Progenitor cell of endocrine pancreas (in vitro differentiated cells): ENCODE data around the gene MGAT5B. TPM values are rescaled to one million over a fixed set of nuclear protein-coding genes. Genes with fewer than 3 reads are reported as not detected.
A peak's percentile ranks its signal among the peaks of the same experiment; 100 is the strongest.

Experiments
- DNase-seq: peaks from one replicate; pipeline ENCODE4 v3.0.0; 2021; ENCODE audit warnings: low spot score; ENCODE audit not compliant: unreplicated experiment
- H3K27ac Mint-ChIP-seq: 2 replicates; pipeline ENCODE4 v1.8.0; 2021; ENCODE audit warnings: mild to moderate bottlenecking, moderate library complexity, mixed read lengths
- H3K27me3 Mint-ChIP-seq: 2 replicates; pipeline ENCODE4 v1.8.0; 2021; ENCODE audit warnings: mixed read lengths
- H3K36me3 Mint-ChIP-seq: 2 replicates; pipeline ENCODE4 v1.8.0; 2022; ENCODE audit warnings: mixed read lengths; ENCODE audit not compliant: insufficient read depth
- H3K4me1 Mint-ChIP-seq: 2 replicates; pipeline ENCODE4 v1.8.0; 2021; ENCODE audit warnings: low read depth, mixed read lengths
- H3K4me3 Mint-ChIP-seq: 2 replicates; pipeline ENCODE4 v1.8.0; 2021; ENCODE audit warnings: low read depth, mild to moderate bottlenecking, moderate library complexity, mixed read lengths
- H3K9me3 Mint-ChIP-seq: 2 replicates; pipeline ENCODE4 v1.8.0; 2021; ENCODE audit warnings: low read depth, mixed read lengths
- total RNA-seq: library from RNA; stranded (reverse); gene quantifications from 2 replicates; pipeline ENCODE4 v1.2.1, GENCODE V29; 2021
- TF ChIP-seq, protein P1 (sequence below): fragments of 200-600 bp; sonication (generic); IDR thresholded peaks from one replicate; pipeline ENCODE4 v1.5.0; 2021; ENCODE audit warnings: antibody characterized with exemption, mild to moderate bottlenecking; ENCODE audit not compliant: unreplicated experiment

Gene MGAT5B
- total RNA-seq, 1 donor from 2014 or later: 2.8 TPM

DNA sequence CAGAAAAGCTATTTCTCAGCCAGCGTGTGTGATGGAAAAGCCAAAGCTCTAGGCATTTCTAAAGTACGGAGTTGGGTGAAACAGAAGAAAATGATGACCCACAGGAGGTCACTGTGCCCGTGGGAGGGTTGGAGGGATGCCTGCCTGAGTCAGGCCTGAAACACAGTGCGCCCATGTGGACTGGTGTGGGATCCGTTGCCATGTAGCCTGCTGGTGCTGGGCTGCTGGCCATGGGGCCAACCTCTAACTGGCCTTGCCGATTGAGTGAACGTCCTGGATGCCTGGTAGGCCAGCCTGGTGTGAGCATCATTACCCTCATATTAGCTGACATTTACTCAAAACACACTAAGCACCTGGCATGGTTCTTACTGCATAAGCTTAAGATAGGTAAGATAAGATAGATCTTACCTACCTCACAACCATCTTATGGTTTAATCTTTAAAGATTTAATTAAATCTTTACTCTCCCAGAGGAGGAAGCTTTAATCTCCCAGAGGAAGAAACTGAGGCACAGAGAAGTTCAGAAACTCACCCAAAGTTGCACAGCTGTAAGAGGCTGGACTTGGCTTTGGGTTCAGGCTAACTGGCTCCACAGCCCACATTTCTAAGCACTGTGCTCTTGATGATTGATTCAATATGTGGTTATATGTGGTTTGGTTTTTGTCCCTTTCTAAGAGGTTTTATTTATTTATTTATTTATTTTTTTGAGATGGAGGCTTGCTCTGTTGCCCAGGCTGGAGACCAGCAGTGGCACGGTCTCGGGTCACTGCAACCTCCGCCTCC is 15.7 kb downstream of the MGAT5B start:
- TF ChIP-seq, protein P1, sequence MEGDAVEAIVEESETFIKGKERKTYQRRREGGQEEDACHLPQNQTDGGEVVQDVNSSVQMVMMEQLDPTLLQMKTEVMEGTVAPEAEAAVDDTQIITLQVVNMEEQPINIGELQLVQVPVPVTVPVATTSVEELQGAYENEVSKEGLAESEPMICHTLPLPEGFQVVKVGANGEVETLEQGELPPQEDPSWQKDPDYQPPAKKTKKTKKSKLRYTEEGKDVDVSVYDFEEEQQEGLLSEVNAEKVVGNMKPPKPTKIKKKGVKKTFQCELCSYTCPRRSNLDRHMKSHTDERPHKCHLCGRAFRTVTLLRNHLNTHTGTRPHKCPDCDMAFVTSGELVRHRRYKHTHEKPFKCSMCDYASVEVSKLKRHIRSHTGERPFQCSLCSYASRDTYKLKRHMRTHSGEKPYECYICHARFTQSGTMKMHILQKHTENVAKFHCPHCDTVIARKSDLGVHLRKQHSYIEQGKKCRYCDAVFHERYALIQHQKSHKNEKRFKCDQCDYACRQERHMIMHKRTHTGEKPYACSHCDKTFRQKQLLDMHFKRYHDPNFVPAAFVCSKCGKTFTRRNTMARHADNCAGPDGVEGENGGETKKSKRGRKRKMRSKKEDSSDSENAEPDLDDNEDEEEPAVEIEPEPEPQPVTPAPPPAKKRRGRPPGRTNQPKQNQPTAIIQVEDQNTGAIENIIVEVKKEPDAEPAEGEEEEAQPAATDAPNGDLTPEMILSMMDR: no peak
- no peak for DNase-seq
- H3K9me3 Mint-ChIP-seq: no peaks in the 10 kb centered on the region
- no peaks in the 10 kb centered on the region for H3K36me3 Mint-ChIP-seq
- H3K4me1 Mint-ChIP-seq: peaks cover 3% of the 10 kb centered on the region
- no peak overlapping the region for H3K4me3 Mint-ChIP-seq
- peaks cover 19% of the 10 kb centered on the region for H3K27me3 Mint-ChIP-seq
- H3K27ac Mint-ChIP-seq: no peak overlapping the region

DNA sequence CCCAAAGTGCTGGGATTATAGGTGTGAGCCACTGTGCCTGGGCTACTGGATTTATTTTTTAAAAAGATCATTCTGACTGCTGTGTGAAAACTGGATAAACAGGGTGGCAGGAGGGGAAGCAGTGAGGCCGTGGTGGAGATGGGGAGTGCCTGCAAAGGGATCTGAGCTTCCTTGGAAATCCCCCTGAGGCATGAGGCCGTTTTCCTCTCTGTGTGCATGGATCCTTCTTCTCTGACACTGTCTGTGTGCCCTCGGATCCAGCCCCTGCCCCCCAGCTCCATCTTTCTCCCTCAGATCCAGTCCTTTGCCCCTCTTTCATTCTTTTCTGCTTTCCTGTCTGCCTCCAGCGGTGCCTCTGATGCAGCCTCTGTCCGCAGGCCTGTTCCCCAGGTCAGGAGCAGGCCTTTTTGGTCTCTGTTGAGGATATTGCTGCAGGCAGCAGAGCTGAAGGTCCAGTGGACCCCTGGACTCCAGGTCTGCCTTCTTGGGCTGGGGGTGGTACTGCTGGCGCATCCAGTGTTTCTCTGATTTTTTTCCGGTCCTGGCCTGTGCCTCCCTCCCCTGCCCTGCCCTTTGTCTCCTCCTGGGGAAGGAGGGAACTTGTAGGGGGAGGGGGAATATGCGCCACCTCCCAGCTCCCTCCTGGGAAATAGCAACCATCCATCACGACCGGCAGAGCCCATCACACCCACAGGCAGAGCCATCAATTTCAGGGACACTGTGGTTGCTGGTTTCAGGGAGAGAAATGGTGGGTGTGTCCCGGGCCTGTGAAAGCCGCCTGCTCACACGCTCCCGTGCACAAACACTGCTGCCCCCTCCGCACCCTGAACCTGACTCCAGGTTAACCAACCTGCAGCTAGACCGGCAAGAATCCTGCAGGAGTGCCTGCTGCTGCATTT is 17.0 kb downstream of the MGAT5B start:
- H3K27ac Mint-ChIP-seq: no peak overlapping the region
- no peaks in the 10 kb centered on the region for H3K9me3 Mint-ChIP-seq
- TF ChIP-seq, protein P1: no peak
- DNase-seq: no peak
- H3K27me3 Mint-ChIP-seq: peaks cover 10% of the 10 kb centered on the region
- H3K4me3 Mint-ChIP-seq: no peak overlapping the region
- no peaks in the 10 kb centered on the region for H3K36me3 Mint-ChIP-seq
- H3K4me1 Mint-ChIP-seq: peaks cover 3% of the 10 kb centered on the region

DNA sequence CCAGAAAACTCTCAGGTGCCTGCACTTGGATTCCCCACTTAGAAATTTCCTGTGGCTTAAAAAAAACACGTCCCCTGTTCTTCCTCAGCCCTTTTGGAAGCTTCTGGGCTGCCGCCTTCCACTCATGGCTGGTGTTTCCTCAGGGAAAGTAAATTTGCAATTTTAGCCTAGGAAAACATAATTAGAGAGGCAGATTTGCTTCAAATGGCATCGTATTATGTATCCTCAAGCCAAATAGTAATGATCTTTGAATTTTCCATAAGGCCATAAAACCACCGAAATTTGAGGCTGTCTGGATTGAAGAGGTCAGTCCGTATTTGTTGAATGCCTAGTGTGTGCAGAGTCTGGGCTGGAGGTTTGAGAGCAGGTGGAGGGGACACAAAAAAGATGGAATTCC is 17.7 kb downstream of the MGAT5B start:
- H3K27me3 Mint-ChIP-seq: peaks cover 4% of the 10 kb centered on the region
- no peaks in the 10 kb centered on the region for H3K36me3 Mint-ChIP-seq
- no peaks in the 10 kb centered on the region for H3K9me3 Mint-ChIP-seq
- TF ChIP-seq, protein P1: no peak
- H3K4me3 Mint-ChIP-seq: no peak overlapping the region
- no peak overlapping the region for H3K27ac Mint-ChIP-seq
- H3K4me1 Mint-ChIP-seq: peaks cover 3% of the 10 kb centered on the region
- no peak for DNase-seq

DNA sequence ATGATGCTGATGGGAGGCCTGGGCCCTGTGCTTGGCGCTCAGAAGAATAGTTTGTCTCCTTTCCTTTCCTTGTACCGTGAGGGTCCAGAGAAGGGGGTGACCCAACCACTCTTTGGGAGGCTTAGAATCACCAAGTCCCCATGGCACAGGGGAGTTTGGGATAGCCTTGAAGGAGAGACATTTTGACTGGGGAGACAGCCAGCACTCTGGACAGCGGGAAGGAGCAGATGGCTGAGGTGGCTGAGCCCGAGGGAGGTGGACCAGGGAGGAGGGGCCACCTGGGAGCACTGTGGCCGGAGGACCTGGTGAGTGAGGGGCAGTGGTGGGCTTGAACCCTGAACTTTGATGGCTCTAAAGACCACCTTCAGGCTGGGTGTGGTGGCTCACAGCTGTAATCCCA is 18.2 kb downstream of the MGAT5B start:
- no peaks in the 10 kb centered on the region for H3K9me3 Mint-ChIP-seq
- no peak overlapping the region for H3K27ac Mint-ChIP-seq
- H3K4me3 Mint-ChIP-seq: no peak overlapping the region
- H3K27me3 Mint-ChIP-seq: no peaks in the 10 kb centered on the region
- H3K4me1 Mint-ChIP-seq: peaks cover 3% of the 10 kb centered on the region
- DNase-seq: no peak
- TF ChIP-seq, protein P1: no peak
- no peaks in the 10 kb centered on the region for H3K36me3 Mint-ChIP-seq

DNA sequence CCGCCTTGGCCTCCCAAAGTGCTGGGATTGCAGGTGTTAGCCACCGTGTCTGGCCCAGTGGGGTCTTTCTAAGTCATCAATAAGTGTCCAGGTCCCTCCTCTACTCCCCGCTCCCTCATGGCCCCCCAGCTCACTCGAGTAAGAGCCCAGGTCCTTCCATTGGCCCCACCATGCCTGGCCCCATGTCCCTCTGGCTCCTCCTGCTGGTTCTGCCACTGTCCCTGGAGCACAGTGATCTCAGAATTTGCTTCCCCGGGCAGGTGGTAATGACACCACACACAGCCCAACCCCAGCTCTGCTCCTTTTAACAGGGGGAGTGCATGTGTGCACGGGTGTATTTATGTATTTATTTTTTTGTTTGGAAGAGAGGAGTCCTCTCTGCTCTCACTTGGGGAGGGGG is 19.6 kb downstream of the MGAT5B start:
- H3K27ac Mint-ChIP-seq: peak overlapping the region; percentile 79
- H3K9me3 Mint-ChIP-seq: no peaks in the 10 kb centered on the region
- no peak overlapping the region for H3K4me3 Mint-ChIP-seq
- H3K36me3 Mint-ChIP-seq: no peaks in the 10 kb centered on the region
- H3K27me3 Mint-ChIP-seq: no peaks in the 10 kb centered on the region
- TF ChIP-seq, protein P1: no peak
- H3K4me1 Mint-ChIP-seq: peaks cover 3% of the 10 kb centered on the region
- DNase-seq: no peak
